WI38 (cell line): ENCODE measurements around the gene SSH2.

ENCODE experiments used
- H3K4me3 ChIP-seq: 2 replicates; pipeline ENCODE4 v1.5.1; 2011; ENCODE audit warnings: low read depth, mild to moderate bottlenecking, control low read depth, low read length
- TF ChIP-seq, protein P1 (sequence below): IDR thresholded peaks from 2 replicates; pipeline ENCODE4 v1.5.1; 2012; ENCODE audit warnings: low read depth, mild to moderate bottlenecking, control low read depth, low read length

The SSH2 gene

DNA sequence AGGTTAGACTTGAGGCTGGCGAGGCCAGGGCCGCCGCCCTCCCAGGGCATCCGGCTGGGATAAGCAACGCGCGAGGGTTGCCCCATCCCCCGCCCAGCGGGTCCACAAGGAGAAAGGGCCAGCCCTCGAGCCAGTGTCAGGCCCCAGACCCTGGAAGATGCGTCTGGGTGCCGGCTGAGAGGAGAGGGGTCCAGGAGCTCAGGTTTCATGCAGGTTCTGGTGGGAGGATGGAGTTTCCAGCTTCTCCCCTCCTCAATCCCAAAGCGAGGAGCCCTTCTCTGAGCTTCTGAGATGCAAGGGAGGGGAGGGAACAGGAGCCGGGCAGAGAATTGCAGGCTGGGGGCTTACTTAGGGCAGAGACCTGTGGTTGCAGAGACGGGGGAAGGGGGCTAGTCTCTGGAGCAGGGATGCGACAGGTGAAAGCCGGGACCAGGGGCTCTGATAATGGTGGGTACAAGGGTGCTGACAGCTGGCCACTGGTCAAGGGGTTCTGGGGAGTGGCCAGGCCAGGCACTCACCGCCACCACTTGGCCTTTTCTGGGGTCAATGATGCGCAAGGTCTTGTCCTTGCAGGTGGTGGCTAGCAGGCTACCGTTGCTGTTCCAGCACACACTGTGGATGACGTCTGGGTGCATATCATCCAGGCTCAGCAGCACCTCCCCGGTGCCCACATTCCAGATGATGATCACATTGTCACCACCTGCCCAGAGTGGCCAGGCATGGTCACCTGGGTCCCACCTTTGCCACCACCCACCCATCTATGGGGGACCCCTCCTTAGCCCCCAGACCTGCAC, 311.6 kb downstream of the SSH2 start:
- TF ChIP-seq, protein P1, sequence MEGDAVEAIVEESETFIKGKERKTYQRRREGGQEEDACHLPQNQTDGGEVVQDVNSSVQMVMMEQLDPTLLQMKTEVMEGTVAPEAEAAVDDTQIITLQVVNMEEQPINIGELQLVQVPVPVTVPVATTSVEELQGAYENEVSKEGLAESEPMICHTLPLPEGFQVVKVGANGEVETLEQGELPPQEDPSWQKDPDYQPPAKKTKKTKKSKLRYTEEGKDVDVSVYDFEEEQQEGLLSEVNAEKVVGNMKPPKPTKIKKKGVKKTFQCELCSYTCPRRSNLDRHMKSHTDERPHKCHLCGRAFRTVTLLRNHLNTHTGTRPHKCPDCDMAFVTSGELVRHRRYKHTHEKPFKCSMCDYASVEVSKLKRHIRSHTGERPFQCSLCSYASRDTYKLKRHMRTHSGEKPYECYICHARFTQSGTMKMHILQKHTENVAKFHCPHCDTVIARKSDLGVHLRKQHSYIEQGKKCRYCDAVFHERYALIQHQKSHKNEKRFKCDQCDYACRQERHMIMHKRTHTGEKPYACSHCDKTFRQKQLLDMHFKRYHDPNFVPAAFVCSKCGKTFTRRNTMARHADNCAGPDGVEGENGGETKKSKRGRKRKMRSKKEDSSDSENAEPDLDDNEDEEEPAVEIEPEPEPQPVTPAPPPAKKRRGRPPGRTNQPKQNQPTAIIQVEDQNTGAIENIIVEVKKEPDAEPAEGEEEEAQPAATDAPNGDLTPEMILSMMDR: no peak
- no peak overlapping the region for H3K4me3 ChIP-seq

GRCh38 chr17:29617481-29618271, 312.4 kb downstream of the SSH2 start:
- H3K4me3 ChIP-seq: no peak overlapping the region
- TF ChIP-seq, protein P1: no peak; the same call in 1 of the 2 replicates

GRCh38 chr17:29617125-29617480, 312.9 kb downstream of the SSH2 start:
- no peak overlapping the region for H3K4me3 ChIP-seq
- TF ChIP-seq, protein P1: peak; percentile 11; the same call in 1 of the 2 replicates

GRCh38 chr17:29616300-29617048, 313.6 kb downstream of the SSH2 start:
- H3K4me3 ChIP-seq: no peak overlapping the region
- TF ChIP-seq, protein P1: no peak

DNA sequence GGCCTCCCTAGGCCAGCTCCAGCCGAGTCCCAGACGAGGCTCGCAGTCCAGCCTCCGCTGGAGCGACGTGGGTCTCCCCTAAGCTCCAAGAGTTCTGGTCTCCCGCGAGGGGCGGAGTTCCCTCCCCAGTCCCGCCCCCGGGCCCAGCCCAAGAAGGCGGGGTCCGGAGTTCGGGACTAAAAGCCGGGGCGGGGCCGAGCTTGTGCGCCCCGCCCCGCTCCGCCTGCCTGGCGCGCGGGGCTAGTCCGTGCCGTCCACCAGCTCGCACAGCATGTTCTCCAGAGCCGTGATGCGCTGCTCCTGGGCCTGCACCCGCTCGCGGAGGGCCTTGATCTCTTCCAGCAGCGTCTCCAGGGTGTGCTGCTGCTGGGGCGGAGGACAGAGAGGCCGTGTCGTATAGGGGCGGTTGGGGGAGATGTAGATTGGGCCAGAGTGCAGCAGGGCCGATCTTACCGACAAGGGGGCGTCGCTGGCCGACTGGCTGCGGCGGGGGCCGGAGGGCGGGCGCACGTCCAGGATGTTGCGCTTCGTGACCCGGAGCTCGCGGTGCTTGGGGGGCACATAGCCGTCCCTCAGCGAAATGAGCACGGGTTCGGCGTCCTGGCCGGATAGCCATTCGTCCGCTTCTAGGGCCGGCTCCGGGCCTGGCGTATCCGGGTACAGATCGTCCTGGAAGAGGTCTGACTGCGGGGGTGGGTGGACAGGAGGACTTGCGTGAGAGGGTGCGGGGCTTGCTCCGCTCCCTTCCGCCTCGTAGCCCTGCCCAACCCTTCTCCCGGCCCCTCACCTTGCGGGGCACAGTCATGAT, 314.3 kb downstream of the SSH2 start:
- peak overlapping the region; percentile 21; the same call in 1 of the 2 replicates for H3K4me3 ChIP-seq
- TF ChIP-seq, protein P1: no peak

- no peak overlapping the region for H3K4me3 ChIP-seq
- TF ChIP-seq, protein P1: no peak
Measured at GRCh38 chr17:29615048-29615385, 315.0 kb downstream of the SSH2 start.
